Measurements from ENCODE around the gene AFF3.

DNA sequence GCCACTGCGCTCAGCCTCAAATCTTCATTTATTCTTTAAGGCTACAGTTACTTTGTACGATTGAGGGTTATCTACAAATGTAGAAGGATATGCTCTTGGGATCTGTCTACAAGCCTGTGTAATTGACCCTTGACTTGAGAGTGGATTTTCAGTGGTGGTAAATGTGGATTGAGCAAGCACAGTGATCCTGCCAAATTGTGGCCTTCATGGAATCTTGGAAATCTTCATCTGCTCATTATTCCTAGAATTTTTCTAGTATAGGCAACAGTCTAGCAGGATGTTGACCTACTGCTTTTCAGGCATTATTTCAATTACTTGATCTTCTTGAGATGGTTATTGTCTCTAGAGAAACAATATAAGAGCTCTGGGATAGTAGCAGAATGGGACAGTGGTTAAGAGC, 426.4 kb downstream of the AFF3 start:
- TF ChIP-seq EP300 (IDR thresholded peaks at IDR 0.05; ENCODE audit: borderline replicate concordance in 1 of 2, low read depth in 2 of 2, low read length in 2 of 2), result no peak
- no peak for TF ChIP-seq JUND (IDR thresholded peaks at IDR 0.05; ENCODE audit: low read length)
- TF ChIP-seq GABPA (IDR thresholded peaks at IDR 0.05; ENCODE audit: borderline replicate concordance, insufficient read depth, low read length), result no peak
- TF ChIP-seq, protein P1, sequence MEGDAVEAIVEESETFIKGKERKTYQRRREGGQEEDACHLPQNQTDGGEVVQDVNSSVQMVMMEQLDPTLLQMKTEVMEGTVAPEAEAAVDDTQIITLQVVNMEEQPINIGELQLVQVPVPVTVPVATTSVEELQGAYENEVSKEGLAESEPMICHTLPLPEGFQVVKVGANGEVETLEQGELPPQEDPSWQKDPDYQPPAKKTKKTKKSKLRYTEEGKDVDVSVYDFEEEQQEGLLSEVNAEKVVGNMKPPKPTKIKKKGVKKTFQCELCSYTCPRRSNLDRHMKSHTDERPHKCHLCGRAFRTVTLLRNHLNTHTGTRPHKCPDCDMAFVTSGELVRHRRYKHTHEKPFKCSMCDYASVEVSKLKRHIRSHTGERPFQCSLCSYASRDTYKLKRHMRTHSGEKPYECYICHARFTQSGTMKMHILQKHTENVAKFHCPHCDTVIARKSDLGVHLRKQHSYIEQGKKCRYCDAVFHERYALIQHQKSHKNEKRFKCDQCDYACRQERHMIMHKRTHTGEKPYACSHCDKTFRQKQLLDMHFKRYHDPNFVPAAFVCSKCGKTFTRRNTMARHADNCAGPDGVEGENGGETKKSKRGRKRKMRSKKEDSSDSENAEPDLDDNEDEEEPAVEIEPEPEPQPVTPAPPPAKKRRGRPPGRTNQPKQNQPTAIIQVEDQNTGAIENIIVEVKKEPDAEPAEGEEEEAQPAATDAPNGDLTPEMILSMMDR (IDR thresholded peaks at IDR 0.05; ENCODE audit: control extremely low read depth in 1 of 3, insufficient read depth in 1 of 3, low read depth in 1 of 3, low read length in 3 of 3), result no peak
- TF ChIP-seq TAF1 (IDR thresholded peaks at IDR 0.05; ENCODE audit: low read depth, low read length), result no peak
- TF ChIP-seq, protein P2, sequence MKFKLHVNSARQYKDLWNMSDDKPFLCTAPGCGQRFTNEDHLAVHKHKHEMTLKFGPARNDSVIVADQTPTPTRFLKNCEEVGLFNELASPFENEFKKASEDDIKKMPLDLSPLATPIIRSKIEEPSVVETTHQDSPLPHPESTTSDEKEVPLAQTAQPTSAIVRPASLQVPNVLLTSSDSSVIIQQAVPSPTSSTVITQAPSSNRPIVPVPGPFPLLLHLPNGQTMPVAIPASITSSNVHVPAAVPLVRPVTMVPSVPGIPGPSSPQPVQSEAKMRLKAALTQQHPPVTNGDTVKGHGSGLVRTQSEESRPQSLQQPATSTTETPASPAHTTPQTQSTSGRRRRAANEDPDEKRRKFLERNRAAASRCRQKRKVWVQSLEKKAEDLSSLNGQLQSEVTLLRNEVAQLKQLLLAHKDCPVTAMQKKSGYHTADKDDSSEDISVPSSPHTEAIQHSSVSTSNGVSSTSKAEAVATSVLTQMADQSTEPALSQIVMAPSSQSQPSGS (IDR thresholded peaks at IDR 0.05; ENCODE audit: low read length), result no peak
